IMR-90 (cell line): ENCODE measurements around the gene UBA5. TPM values are rescaled to one million over a fixed set of nuclear protein-coding genes. Genes with fewer than 3 reads are reported as not detected.

Experiments used
- ATAC-seq: fragments of 200-7000 bp; cut with Tn5 transposase; 2 replicates; pipeline ENCODE4 v1.9.1; 2020; ENCODE audit warnings: low read depth, mild to moderate bottlenecking, moderate library complexity
- BruUV-seq: library from RNA; stranded (reverse); fragments of 400-500 nt; replicated peaks from 2 replicates; lab custom pipeline; 2021; lab: Mats Ljungman, UMichigan
- CTCF ChIA-PET: fragments of 300-600 bp; formaldehyde crosslinking; extraction: SDS; loops from one replicate; lab custom pipeline; 2021; ENCODE audit warnings: antibody characterized with exemption; lab: Yijun Ruan, JAX
- POLR2A ChIA-PET: fragments of 300-600 bp; sonication (Branson Sonifier 250); formaldehyde crosslinking; loops from one replicate; lab custom pipeline; 2022; ENCODE audit warnings: antibody characterized with exemption; ENCODE audit not compliant: unreplicated experiment; lab: Charles Lee
- DNase-seq: peaks from one replicate; pipeline ENCODE4 v3.0.0; 2013
- H2AFZ ChIP-seq: replicated peaks from 2 replicates; pipeline ENCODE3; 2013; ENCODE audit warnings: low read length, mild to moderate bottlenecking; ENCODE audit not compliant: poor library complexity
- H2AK5ac ChIP-seq: 2 replicates; pipeline ENCODE4 v1.6.1; 2013; ENCODE audit warnings: low read depth, low read length, inconsistent platforms
- H2AK9ac ChIP-seq: replicated peaks from 2 replicates; pipeline ENCODE3; 2013; ENCODE audit warnings: mild to moderate bottlenecking, low read depth, low read length, moderate library complexity; ENCODE audit not compliant: poor library complexity
- H2BK120ac ChIP-seq: 2 replicates; pipeline ENCODE4 v1.6.1; 2013; ENCODE audit warnings: low read depth, low read length, inconsistent platforms
- H2BK15ac ChIP-seq: 3 replicates; pipeline ENCODE4 v1.6.1; 2013; ENCODE audit warnings: low read depth, low read length, inconsistent platforms
- H2BK20ac ChIP-seq: 2 replicates; pipeline ENCODE4 v1.6.1; 2013; ENCODE audit warnings: low read depth, mild to moderate bottlenecking, inconsistent platforms, low read length, moderate library complexity
- H2BK5ac ChIP-seq: 2 replicates; pipeline ENCODE4 v1.6.1; 2013; ENCODE audit warnings: mild to moderate bottlenecking, low read depth, low read length, inconsistent platforms; ENCODE audit not compliant: poor library complexity, severe bottlenecking
- H3K14ac ChIP-seq: replicated peaks from 2 replicates; pipeline ENCODE4 v1.6.1; 2013; ENCODE audit warnings: low read depth, low read length, inconsistent platforms
- H3K18ac ChIP-seq: 2 replicates; pipeline ENCODE4 v1.6.1; 2013; ENCODE audit warnings: low read depth, low read length, control low read depth
- H3K23ac ChIP-seq: 2 replicates; pipeline ENCODE4 v1.6.1; 2013; ENCODE audit warnings: low read depth, low read length, inconsistent platforms
- H3K27ac ChIP-seq: 2 replicates; pipeline ENCODE4 v1.5.1; 2013; ENCODE audit warnings: mild to moderate bottlenecking, control low read depth, low read length; ENCODE audit not compliant: insufficient read depth
- H3K27me3 ChIP-seq: 2 replicates; pipeline ENCODE4 v1.6.1; 2013; ENCODE audit warnings: low read length; ENCODE audit not compliant: control insufficient read depth, insufficient read depth
- H3K36me3 ChIP-seq: 2 replicates; pipeline ENCODE4 v1.6.1; 2013; ENCODE audit warnings: low read length, mixed read lengths; ENCODE audit not compliant: control insufficient read depth, insufficient read depth
- H3K4ac ChIP-seq: 2 replicates; pipeline ENCODE4 v1.6.1; 2013; ENCODE audit warnings: low read depth, low read length, inconsistent platforms
- H3K4me1 ChIP-seq: 2 replicates; pipeline ENCODE4 v1.6.1; 2013; ENCODE audit warnings: low read length, mixed read lengths; ENCODE audit not compliant: control insufficient read depth, insufficient read depth
- H3K4me2 ChIP-seq: 2 replicates; pipeline ENCODE4 v1.6.1; 2013; ENCODE audit warnings: low read depth, mild to moderate bottlenecking, control low read depth, low read length, moderate library complexity
- H3K4me3 ChIP-seq: 2 replicates; pipeline ENCODE4 v1.5.1; 2013; ENCODE audit warnings: low read depth, mild to moderate bottlenecking, control low read depth, low read length, moderate library complexity; ENCODE audit not compliant: insufficient read depth
- H3K56ac ChIP-seq: 2 replicates; pipeline ENCODE4 v1.6.1; 2013; ENCODE audit warnings: low read length, inconsistent platforms; ENCODE audit not compliant: insufficient read depth; ENCODE audit errors: extremely low read depth
- H3K79me1 ChIP-seq, 2 experiments: 2 replicates each; pipeline ENCODE4 v1.6.1; 2013; ENCODE audit warnings: low read length in 2 of 2, inconsistent platforms in 1 of 2, low read depth in 1 of 2
- H3K9ac ChIP-seq: 2 replicates; pipeline ENCODE4 v1.6.1; 2013; ENCODE audit warnings: low read depth, low read length, control low read depth
- H3K9me1 ChIP-seq: 2 replicates; pipeline ENCODE4 v1.6.1; 2013; ENCODE audit warnings: low read length, inconsistent platforms; ENCODE audit not compliant: insufficient read depth
- H3K9me3 ChIP-seq: 2 replicates; pipeline ENCODE4 v1.6.1; 2013; ENCODE audit warnings: low read length; ENCODE audit not compliant: control insufficient read depth, insufficient read depth
- H4K20me1 ChIP-seq: 2 replicates; pipeline ENCODE4 v1.6.1; 2013; ENCODE audit warnings: low read length, inconsistent platforms; ENCODE audit not compliant: insufficient read depth
- H4K5ac ChIP-seq: 2 replicates; pipeline ENCODE4 v1.6.1; 2013; ENCODE audit warnings: mild to moderate bottlenecking, low read depth, low read length, control low read depth
- H4K8ac ChIP-seq, 2 experiments: 2 replicates each; pipeline ENCODE4 v1.6.1; 2013; ENCODE audit warnings: low read depth in 2 of 2, low read length in 2 of 2, control low read depth in 1 of 2, inconsistent platforms in 1 of 2
- H4K91ac ChIP-seq: 2 replicates; pipeline ENCODE4 v1.6.1; 2013; ENCODE audit warnings: low read depth, low read length, inconsistent platforms; ENCODE audit not compliant: insufficient read depth
- CHD1 ChIP-seq: IDR thresholded peaks from 2 replicates; pipeline ENCODE4 v1.6.1; 2012; ENCODE audit warnings: low read depth, low read length, improper control_type of control experiment
- CTCF ChIP-seq: conservative IDR thresholded peaks from 2 replicates; pipeline ENCODE4 v1.5.1; 2012; ENCODE audit warnings: mild to moderate bottlenecking, low read depth, low read length, improper control_type of control experiment
- MAZ ChIP-seq: IDR thresholded peaks from 2 replicates; pipeline ENCODE4 v1.6.1; 2012; ENCODE audit warnings: low read depth, mild to moderate bottlenecking, low read length, improper control_type of control experiment, moderate library complexity, borderline replicate concordance
- NFE2L2 ChIP-seq: fragments of 150-350 bp; IDR thresholded peaks from 2 replicates; pipeline ENCODE4 v1.6.1; 2016; ENCODE audit warnings: low read depth, mild to moderate bottlenecking, low read length
- POLR2A ChIP-seq: IDR thresholded peaks from 2 replicates; pipeline ENCODE4 v1.6.1; 2012; ENCODE audit warnings: mild to moderate bottlenecking, low read depth, low read length
- RAD21 ChIP-seq: IDR thresholded peaks from 2 replicates; pipeline ENCODE4 v1.6.1; 2012; ENCODE audit warnings: low read length, improper control_type of control experiment
- RFX5 ChIP-seq: IDR thresholded peaks from 2 replicates; pipeline ENCODE4 v1.8.0; 2012; ENCODE audit warnings: low read depth, mild to moderate bottlenecking, low read length, moderate library complexity
- USF2 ChIP-seq: fragments of 150-350 bp; IDR thresholded peaks from 2 replicates; pipeline ENCODE4 v1.6.1; 2017; ENCODE audit warnings: mild to moderate bottlenecking, antibody characterized with exemption, low read length, low read depth
- WGBS, 2 experiments: methylation state at CpG; one replicate each; pipeline versions ENCODE4 v1.1.5 to v1.1.7; 2013; ENCODE audit warnings: missing lambda C conversion rate in 2 of 2; ENCODE audit not compliant: insufficient read length in 1 of 2; ENCODE audit errors: extremely low coverage in 2 of 2; 5-methylcytosine and 5-hydroxymethylcytosine counted together
- dilution Hi-C: fragments of 300-500 bp; cut with HindIII; formaldehyde crosslinking; loops from one replicate; pipeline ENCODE4 v1.14.3; 2018; ENCODE audit warnings: low sequenced_read_pairs; ENCODE audit not compliant: unreplicated experiment
- in situ Hi-C: fragments of 300-500 bp; cut with MboI; formaldehyde crosslinking; loops from 3 replicates; pipeline ENCODE4 v1.14.3; 2019; ENCODE audit warnings: low sequenced_read_pairs, inconsistent platforms, mixed read lengths
- intact Hi-C: fragments of 100-400 bp; cut with micrococcal nuclease; formaldehyde crosslinking; loops from 2 replicates; pipeline ENCODE4 v1.10.0; 2022
- polyA plus RNA-seq, 3 experiments: library from polyadenylated mRNA; depleted of rRNA; stranded (reverse); fragments of >200 nt; gene quantifications; 2 replicates each; pipeline ENCODE4 v1.2.3, GENCODE V29; 2012; ENCODE audit warnings: low replicate concordance in 1 of 3
- total RNA-seq: library from RNA; depleted of rRNA; stranded (reverse); fragments of >200 nt; gene quantifications from 2 replicates; pipeline ENCODE4 v1.2.3, GENCODE V29; 2012

Gene UBA5
- total and polyA plus RNA-seq, 2 of the 4 experiments (the other 2 are of a cell fraction) = 20.3 to 30.4 TPM

- Histone ChIP-seq H2BK15ac (0 out of 3 replicates have a peak overlapping the region, but pooled peaks have one; percentile 1), H2AK9ac (no peak overlapping the region), H4K91ac (0 out of 2 replicates have a peak overlapping the region, but pooled peaks have one; percentile 5), H3K4ac (peak overlapping the region; percentile 16; the same call in 1 of the 2 replicates), H3K27ac (no peak overlapping the region), H3K9me3 (peaks cover 3% of the 10 kb centered on the region; the same call in 1 of the 2 replicates), H4K20me1 (no peaks in the 10 kb centered on the region), H4K8ac (peak overlapping the region in 1 of 2 experiments; percentile 27; a peak in 2 of 4 replicates), H2AK5ac (0 out of 2 replicates have a peak overlapping the region, but pooled peaks have one; percentile 38), H3K9me1 (peaks cover 3% of the 10 kb centered on the region; the same call in 1 of the 2 replicates), H2BK120ac (peak overlapping the region; percentile 26), H2AFZ (no peak overlapping the region), H3K4me3 (no peak overlapping the region), H2BK5ac (peak overlapping the region; percentile 36), H3K9ac (no peak overlapping the region), H3K4me1 (peaks cover under 1% of the 10 kb centered on the region; the same call in 1 of the 2 replicates), H3K36me3 (peaks cover 8% of the 10 kb centered on the region), H3K27me3 (no peaks in the 10 kb centered on the region), H3K14ac (no peak overlapping the region), H2BK20ac (peak overlapping the region; percentile 37; the same call in 1 of the 2 replicates), H3K56ac (no peak overlapping the region), H3K79me1 (0 out of 4 replicates have a peak, but pooled peaks cover 0 to 5% of the 10 kb centered on the region in 2 experiments), H3K23ac (no peak overlapping the region), H3K18ac (peak overlapping the region; percentile 55; the same call in 1 of the 2 replicates), H4K5ac (peak overlapping the region; percentile 5; the same call in 1 of the 2 replicates), H3K4me2 (no peak overlapping the region)
- no TSS peak for BruUV-seq
- in situ Hi-C loops = loop anchor here (25.0 kb wide), 1 partner anchor 363 kb away; no protein-coding TSS in a partner anchor
- intact Hi-C loops = no loop called here
- POLR2A ChIA-PET = no interaction called here
- TF ChIP-seq RAD21 (no peak), MAZ (no peak), USF2 (no peak), CTCF (no peak), RFX5 (no peak), NFE2L2 (no peak), POLR2A (no peak), CHD1 (no peak)
- CTCF ChIA-PET = interaction anchor here (1.2 kb wide), 1 partner anchor 14 kb away, joined by 3 read pairs; no protein-coding TSS in a partner anchor
- DNase-seq (no peak), ATAC-seq (peak; percentile 33)
- 100% methylated on average over 1 of the region's 1 CpG; no CpG with 5 or more reads in 1 of the 2 experiments for WGBS, 2 experiments
- dilution Hi-C loops = loop anchor here (25.0 kb wide), 1 partner anchor 88 kb away; no protein-coding TSS in a partner anchor
These were observed 34.5 kb upstream of the UBA5 start for GRCh38 chr3:132625613-132626012.
